GM12872 (cell line): ENCODE results near the gene ZMYND11.

Source experiments
- TF ChIP-seq, protein P1 (sequence below): IDR thresholded peaks from 3 replicates; pipeline ENCODE4 v1.5.1; 2011; ENCODE audit warnings: low read depth, mild to moderate bottlenecking, low read length, moderate library complexity; ENCODE audit not compliant: insufficient read depth

The ZMYND11 gene

DNA sequence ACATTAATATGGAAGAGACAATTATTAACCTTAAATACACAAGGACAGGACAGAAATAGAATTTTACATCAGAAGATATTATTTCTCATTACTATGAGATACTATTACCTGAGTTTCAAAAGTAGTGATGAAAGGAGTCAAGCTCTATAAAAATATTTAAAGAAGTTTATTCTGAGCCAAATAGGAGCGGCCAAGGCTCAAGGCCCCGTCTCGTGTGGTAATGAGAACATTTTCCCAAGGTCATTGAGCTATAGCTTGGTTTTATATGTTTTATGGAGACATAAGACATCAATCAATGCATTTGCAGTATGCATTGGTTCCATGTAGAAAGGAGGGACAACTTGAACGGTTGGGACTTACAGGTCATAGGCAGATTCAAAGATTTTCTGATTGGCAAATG, 29.4 kb upstream of the ZMYND11 start:
- TF ChIP-seq, protein P1, sequence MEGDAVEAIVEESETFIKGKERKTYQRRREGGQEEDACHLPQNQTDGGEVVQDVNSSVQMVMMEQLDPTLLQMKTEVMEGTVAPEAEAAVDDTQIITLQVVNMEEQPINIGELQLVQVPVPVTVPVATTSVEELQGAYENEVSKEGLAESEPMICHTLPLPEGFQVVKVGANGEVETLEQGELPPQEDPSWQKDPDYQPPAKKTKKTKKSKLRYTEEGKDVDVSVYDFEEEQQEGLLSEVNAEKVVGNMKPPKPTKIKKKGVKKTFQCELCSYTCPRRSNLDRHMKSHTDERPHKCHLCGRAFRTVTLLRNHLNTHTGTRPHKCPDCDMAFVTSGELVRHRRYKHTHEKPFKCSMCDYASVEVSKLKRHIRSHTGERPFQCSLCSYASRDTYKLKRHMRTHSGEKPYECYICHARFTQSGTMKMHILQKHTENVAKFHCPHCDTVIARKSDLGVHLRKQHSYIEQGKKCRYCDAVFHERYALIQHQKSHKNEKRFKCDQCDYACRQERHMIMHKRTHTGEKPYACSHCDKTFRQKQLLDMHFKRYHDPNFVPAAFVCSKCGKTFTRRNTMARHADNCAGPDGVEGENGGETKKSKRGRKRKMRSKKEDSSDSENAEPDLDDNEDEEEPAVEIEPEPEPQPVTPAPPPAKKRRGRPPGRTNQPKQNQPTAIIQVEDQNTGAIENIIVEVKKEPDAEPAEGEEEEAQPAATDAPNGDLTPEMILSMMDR = no peak

DNA sequence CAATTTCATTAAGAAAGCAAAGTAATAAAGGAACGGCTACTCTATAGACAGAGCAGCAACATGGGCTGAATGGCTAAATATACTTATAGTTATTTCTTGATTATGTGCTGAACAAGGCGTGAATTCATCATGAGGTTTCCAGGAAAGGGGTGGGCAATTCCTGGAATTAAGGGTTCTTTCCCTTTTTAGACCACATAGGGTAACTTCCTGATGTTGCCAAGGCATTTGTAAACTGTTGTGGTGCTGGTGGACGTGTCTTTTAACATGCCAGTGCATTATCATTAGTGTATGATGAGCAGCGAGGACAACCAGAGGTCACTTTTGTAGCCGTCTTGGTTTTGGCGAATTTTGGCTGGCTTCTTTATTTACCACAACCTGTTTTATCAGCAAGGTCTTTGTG, 28.5 kb upstream of the ZMYND11 start:
- TF ChIP-seq, protein P1 = no peak

DNA sequence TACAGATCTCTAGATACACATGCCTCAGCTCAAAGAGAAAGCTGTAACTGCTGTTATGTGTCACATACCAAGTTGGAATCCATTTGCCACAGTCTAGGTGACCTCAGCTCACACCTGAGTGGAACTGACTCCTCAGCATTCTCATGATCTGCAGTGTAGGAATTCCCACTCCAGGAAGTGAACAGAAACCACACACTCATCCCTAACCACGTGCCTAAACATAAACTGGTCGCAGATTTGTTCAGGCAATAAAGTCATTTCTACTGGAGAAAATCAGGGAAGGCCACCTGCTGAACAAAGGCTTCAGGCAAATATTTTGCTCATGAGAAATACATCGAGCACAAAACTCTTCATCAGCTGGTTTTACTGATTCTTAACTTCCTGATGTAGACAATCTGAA, 23.0 kb upstream of the ZMYND11 start:
- TF ChIP-seq, protein P1 = no peak

DNA sequence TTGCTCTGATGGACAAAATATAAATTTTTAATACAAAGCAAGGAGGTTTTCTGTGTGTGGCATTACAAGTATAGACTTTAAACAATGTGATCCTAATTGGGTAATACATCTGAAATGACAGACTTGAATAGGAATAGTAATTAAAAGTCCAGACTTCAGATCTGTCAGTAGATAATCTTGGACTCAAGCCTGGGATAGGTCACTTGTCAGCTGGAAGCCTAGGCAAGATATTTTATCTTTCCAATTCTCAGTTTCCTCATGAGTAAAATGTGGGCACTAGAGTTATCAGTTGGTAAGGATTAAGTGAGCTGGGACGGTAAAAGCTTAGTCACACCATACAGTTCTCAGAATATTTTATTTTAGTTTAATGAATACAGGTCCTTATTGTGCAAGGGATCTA, 10.4 kb upstream of the ZMYND11 start:
- TF ChIP-seq, protein P1 = no peak

DNA sequence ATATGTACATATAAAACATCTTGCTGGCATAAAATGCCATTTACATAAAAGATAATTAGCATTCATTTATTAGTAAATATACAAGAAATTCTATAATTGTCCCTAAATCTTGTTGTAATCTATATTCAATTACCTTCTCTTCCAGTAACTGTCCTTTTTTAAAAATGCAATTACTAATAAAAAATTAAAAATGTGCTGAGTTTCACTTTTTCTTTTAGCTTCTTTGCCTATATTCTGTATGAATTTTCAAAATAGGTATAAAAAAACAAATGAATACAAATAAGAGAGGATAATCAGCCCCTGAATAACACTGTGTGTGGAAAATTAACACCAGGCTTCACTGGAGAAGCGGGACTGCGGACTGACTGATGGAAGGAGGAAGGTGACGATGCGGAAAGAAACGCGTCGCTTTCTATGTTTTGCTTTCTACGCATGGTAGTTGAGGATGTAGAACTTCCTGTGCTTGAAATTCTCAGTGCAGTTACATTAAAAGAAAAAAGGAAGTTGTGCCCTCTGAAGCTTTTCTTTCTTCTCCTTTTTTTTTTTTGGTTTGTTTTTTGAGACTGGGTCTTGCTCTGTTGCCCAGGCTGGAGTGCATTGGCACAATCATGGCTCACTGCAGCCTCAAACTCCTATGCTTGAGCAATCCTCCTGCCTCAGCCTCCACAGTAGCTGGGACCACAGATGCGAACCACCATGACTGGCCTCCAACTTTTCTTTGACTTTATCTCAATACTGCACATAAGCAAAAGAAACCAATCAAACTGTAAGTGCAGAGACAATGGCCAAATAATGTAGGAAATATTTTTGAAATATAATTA, 7.4 kb upstream of the ZMYND11 start:
- TF ChIP-seq, protein P1 = no peak

DNA sequence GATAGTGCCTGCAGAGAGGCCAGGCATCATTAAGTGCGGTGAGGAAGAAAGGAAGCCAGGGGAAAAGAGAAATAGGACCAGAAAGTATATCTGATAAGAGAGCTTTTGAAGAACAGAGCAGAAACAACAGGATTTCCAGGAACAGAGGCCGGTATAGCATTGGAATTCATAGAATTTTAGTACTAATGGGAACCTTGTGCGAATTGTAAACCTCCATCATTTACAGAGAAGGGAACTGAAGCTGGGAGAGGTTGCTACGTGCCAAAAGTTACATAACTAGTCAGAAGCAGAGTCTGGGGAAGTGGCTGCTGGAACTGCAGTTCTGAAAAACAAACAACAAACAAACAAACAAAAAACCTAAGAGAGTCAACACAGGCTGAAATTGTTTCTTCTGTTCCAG, 5.4 kb upstream of the ZMYND11 start:
- TF ChIP-seq, protein P1 = no peak

DNA sequence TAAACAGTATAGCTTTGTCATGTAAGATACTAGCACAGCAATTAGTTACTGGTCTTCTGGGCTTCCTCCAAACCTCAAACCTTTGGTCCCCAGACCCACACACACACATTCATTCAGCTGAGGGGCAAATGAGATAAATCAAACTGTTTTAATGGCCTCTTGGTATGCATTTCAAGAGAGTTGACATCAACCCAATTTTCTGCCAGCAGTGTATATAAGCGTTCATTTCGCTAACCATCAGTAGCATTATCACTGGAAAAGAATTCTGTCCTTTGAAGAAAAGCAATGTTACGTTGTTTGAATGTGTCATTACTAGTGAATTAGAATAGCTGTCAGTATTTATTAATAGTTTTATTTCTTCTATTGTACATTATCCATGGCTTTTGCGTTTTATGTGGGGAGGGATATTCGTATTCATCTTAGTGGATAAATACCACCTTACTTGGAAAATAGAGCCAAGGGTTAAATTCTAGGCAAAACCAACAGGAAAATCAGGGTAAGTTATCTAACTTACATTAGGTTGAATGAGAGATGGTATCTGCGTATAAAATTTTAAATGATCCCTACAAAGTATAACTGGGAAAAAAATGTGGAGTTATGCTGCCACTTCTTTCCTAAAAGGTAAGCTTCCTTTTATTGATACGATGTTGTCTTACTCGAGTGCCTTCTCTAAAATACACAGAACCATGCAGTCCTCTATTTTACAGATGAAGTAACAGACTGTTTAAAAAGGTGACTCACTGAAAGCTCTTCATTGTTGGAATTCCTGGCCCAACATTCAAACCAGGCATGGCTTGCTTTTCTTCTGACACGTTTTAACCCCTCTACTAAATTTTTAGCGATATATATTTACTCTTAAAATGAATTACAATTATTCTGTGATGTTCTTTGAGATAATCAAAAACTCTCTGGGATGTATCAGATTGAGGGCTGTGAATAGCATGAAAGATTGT, 2.0 kb upstream of the ZMYND11 start:
- TF ChIP-seq, protein P1 = no peak
